NCI-H510A treated with DMSO at 0.1 percent for 48 hours (cell line): Measurements from ENCODE around the gene CIDEB.
A peak's percentile ranks its signal among the peaks of the same experiment; 100 is the strongest.

Experiments used
- DNase-seq: peaks from one replicate; lab custom pipeline; 2025; lab: John Stamatoyannopoulos, UW

The CIDEB gene

GRCh38 chr14:24312736-24313507 is 5.1 kb upstream of the CIDEB start:
- DNase-seq, result no peak

DNA sequence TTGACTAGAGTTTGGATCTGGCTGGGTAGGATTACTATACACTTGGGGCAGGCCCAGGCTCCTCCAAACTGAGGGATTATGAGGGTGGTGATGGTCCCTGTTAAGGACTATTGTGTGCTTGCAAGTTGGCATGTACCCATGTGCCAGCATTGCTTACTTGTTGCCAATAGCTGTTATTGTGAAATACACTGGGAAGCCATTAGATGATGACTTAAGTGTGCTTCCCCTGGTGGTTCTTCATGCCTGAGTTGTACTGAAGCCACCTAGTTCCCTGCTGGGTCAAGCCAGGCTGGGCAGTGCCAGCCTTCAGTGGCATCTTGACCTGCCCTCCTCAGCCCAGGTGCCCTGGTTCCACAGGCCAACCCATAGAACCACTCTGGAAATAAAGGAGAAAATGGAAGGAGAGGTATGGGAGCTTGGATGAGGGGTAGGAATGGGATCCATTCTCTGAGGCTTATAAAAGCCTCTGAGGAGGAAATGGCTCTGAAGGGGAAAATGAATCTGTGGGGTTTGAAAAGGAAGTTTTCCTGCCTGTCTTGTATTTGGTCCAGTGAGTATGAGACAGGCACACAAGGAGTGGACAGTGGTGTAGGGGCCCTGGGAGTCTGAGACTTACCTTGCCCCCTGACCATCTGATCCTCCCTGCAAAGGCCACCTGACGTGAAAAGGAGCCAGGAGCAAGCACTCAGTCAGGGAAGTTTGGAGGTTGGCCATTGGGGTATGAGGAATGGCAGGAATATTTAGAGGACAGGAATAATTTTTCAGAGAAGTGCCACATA is 4.2 kb upstream of the CIDEB start:
- no peak for DNase-seq

- DNase-seq, result no peak
These were observed 3.1 kb upstream of the CIDEB start, which contains the start of gene LTB4R for GRCh38 chr14:24310646-24311604. Gene LTB4R, plus strand, starts transcription at chr14:24311502. Its CDS starts 4,150 bp downstream, at chr14:24315652.

DNA sequence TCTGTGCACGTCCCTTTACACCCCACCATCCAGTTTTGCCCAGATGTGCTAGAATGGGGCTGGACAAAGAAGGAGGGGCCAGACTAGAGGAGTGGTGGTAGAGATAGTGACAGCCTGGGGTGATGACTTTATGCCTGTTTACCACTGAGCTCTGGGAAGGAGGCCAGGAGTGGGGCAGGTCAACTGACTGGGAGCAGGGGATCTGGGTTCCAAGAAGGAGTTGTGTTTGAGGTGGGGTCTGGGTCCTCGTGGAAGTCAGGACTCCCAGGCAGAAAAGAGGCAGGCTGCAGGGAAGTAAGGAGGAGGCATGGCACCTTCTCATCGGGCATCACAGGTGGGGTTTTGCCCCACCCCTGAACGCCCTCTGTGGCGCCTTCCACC is 2.5 kb upstream of the CIDEB start:
- DNase-seq, result no peak

DNA sequence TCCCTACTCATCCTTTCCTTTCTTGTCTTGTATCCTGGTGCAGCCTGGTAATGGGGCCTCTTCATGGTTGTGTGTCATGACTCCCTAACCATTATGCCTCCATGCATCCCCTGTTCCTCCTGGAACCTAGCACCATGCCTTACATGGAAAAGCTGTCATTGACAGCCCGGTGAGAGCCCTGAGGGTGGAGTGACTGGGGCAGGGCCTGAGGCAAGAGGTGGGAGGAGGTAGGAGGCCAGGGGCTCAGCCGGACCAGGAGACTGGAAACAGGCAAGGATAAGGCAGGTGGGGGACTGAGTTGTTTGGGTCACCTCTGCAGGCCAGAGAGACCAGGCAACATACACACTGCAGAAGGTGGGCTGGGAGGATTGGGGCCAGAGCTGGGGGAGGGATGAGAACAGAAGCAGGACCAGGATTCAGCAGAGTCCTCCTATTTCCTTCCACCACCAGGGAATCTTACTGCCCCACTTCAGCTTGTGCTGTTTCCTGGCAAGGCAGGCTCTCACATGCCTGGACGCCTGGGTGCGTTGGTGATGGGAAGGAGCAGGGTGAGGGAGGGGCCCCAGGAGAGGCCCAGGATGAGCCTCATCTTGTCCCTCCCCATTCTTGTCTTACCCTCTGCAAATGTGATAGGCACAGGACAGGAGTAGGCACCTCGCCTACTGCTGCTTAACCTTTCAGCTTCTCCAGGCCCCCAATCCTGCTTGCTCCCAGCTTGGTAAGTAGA is 1.9 kb upstream of the CIDEB start, which contains the start of gene LTB4R2:
TSS of gene LTB4R2 (plus strand) at position 603 of the 727 bp plus-strand sequence. CDS start 525 bp downstream, outside the sequence.
- no peak for DNase-seq

DNA sequence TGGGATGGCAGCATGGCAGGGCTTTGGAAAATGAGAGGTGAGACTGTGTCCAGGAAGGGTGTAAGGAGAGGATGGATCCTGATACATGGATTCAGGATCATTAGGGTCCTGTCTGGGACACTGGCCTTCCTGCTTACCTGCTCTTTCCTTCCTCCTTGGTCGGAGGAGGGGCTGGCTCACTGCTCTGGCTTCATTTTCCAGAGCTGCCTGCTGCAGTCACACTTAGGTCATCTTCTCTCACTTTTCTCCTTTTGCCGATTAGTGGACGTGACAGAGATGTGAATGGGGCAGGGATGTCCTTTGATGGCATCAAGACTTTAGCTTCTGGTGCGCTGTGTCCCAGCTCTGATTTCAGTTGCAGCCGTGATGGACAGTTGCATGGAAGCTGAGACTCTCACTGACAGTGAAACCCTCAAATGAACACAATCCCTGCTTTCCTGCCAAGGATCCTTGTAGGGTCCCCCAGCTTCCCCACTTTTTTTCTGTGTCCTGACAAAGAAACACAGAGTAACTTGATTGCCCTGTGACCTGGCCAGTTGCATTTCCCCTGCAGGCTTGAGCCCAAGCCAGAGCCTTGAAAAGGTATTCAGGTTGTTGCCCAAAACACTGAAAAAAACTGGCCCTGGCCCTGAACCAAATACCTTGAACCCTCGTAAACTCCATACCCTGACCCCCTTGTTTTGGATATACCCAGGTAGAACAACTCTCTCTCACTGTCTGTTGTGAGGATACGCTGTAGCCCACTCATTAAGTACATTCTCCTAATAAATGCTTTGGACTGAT is 756 bp upstream of the CIDEB start:
- DNase-seq, result no peak

GRCh38 chr14:24307156-24307574 is 612 bp downstream of the CIDEB start:
- no peak for DNase-seq

DNA sequence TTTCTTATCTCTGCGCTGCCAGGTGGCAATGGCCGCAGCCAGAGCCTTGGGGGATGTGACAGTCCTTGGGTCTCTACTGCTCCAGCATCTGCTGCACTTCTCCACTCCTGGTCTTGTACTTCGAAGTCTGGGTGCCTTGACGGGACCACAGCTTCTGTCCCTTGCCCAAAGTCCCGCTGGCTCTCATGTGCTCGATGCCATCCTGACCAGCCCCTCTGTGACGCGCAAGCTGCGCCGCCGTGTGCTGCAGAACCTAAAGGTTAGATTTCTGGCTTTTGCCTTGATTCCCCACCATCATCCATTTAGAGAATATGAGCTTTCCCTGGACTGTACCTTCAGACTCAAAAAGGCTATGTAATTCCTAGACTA is 3.8 kb downstream of the CIDEB start:
- DNase-seq, result no peak

DNA sequence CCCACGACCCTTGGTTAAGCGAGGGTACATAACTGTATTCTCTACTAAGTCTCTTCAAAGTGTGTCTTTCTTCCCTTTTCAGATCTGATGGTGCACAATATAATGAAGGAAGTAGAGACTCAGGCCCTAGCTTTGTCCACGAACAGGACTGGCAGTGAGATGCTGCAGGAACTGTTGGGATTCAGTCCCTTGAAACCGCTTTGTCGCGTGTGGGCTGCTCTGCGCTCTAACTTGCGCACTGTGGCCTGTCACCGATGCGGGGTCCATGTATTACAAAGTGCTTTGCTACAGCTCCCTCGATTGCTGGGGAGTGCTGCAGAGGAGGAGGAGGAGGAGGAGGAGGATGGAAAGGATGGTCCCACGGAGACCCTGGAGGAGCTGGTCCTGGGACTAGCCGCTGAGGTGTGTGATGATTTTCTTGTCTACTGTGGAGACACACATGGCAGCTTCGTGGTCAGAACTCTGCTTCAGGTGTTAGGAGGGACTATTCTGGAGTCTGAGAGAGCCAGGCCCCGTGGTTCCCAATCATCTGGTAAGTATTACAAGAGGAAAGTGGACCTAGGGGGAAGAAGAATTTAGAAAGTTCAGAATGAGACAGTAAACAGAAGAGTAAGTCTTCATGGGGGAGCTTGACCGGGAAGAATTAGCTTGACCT is 7.3 kb downstream of the CIDEB start:
- DNase-seq, result no peak

DNA sequence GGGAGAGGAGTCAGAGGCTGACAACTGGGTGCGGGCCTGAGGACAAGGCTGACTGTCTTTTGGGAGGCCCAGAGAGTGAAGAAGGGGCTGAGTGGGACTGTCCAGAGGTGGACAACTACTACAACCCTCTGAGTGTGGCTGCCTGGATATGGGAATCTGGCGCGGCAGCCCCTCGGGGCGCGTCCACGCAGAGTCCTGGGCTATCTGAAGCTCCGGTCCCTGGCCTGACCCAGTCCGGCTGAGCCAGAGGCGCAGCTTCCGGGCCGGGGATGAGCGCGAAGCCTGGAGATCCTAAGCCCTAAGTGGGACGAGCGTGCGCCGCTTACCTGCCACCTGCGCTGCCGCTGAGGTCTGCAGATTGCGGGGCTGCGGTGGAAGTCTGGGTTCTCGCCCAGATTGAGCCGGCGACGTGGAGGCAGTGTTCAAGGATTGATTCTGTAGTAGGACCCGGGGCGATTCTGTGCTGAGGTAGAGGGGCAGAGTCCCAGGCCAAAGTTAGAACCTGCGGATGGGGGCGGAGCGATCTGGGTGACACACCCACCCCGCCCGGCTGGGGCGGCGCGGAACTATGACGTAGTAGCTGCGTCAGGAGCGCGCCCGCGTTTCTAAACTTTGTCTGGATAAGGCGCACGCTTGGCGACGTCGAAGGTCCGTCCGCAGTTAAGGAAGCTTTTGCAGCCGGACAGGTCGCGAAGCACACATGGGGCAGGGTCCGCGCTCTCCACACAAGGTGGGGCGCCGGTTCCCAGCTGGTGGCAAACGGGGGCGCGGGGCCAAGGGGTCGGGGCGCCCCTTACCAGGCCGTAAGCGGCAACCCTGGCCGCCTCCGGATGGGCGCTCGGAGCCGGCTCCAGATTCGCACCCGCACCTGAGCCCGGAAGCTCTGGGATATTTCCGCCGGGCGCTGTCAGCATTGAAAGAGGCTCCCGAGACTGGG is 8.3 kb downstream of the CIDEB start, which contains the start of the genes DHRS1 and NOP9:
TSS of gene DHRS1 (minus strand) at position 526 of the 937 bp plus-strand sequence. CDS start 674 bp downstream, outside the sequence.
TSS of gene NOP9 (plus strand) at position 596 of the 937 bp plus-strand sequence. CDS start at position 701, 105 bp downstream.
- DNase-seq, result peak; percentile 89

DNA sequence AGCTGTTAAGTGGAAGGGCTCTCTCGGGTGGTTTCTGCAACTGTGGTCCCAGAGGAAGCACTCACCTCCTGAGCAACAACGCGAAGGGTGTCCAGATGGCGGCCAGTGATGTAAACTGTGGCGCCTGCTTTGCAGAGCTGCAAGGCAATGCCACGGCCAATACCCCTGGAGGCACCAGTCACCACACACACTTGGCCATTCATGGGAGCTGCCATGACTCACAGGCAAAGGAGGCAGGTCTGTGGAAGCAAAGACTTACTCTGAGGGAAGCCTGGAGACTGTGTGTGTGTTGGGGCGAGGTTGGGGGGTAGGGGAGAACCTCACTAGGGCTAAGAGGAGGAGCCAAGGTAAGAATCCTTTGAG is 8.9 kb downstream of the CIDEB start:
- no peak for DNase-seq

GRCh38 chr14:24297190-24297964 is 10.4 kb downstream of the CIDEB start:
- DNase-seq, result peak; percentile 29

DNA sequence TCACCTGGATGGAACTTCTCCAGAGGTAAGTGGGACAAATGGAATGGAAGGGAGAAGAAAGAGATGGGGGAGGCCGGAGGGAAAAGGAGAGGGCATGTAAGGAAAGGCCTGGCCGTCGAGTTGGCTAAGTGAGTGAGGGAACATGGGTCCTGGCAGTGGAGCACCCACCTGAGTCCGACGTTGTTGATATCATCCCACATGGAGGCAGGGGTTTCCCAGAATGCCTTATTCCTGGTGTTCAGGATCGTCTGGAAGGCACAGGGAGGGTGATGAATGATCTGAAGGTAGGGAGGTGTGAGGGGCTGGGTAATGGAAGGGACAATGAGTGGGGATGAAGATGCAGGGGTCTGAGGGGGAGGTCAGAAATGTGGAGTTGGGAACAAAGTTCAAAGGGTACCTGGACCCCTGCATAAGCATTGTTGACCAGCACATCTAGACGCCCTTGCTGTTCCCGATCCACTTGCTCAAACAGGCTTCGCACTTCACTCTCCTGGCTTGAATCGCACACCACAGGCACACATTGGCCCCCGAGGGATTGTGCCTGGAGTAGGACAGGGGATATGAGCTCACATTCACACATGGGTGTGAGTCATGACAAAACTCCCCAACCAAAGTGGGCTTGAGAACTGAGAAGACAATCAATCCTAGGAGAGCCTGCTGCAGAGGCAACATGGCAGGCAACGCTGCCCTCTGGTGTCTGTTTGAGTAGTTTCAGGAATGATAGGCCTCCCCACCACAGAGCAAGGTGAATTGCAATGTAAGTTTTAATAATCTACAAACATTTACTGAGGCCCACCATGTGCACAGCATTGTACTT is 11.2 kb downstream of the CIDEB start:
- peak; percentile 19 for DNase-seq

GRCh38 chr14:24293525-24293924 is 14.3 kb downstream of the CIDEB start:
- no peak for DNase-seq

DNA sequence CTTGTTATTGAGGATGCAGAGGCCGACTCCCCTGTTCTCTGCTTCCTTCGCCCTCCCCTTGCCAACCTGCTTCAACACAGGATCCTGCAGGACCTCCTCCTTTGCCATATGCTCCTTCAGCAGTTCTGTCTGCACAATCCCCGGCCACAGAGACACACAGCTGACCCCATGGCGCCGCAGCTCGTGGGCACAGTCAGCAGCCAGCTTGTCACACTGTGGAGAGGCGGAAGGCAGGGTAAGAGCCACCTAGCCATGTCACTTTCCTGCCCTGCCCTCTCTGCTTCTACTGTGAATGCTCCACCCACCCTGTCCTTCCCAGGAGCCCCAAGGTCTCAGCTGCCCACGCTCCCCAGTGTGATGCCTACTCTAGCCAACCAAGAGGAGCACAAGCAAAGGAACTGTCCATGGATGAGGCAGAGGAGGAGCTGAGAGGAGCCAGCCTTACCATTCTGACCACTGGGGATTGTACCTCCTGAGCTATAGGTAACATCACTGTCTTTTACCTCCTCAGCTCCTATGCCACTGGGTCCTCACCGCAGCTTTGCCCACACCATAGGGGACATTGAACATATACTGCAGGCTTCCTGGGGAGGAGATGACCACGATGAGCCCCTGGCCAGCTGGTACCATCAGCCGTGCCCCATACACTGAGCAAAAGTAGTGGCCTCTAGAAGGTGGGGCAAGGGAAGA is 15.5 kb downstream of the CIDEB start:
- DNase-seq, result no peak

DNA sequence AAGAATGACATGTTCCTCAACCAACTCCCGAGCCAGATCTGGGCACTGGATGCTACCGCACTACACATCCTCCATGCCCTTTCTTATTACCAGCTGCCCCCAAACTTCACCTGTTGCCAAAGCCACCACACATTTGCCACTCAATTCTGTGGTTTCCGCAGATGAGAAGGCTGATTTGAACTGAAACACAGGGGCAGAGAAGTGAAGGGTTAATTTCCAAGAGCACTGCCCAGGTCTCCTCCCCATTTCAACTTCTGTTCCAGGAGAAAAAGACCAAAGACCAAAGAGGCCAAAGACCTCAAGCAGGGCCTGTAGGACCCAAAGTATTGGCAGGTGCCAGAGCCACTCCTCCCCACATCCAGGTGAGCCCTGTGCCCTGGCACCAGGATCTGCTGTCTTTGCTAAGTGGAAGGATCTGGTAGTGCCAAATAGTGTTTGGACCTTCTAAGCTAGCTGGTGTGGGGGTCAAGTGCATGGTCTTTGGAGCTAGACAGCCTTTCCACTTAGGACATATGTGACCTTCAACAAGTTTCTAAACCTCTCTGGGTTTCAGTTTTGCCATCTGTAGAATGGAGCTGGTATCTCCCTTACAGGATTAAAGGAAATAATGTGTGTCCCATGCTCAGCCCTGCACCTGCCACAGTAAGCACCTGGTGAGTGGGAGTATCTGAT is 16.2 kb downstream of the CIDEB start:
- DNase-seq, result no peak
